NCI-H1417 (cell line): ENCODE results near the gene USPL1.
A peak's percentile ranks its signal among the peaks of the same experiment; 100 is the strongest.

Source experiments
- DNase-seq, 3 experiments: peaks; one replicate each; lab custom pipeline; 2025; lab: John Stamatoyannopoulos, UW

USPL1 gene

GRCh38 chr13:30696278-30697176, 78.8 kb downstream of the USPL1 start:
- DNase-seq: peak in 1 of 3 experiments; percentile 3

DNA sequence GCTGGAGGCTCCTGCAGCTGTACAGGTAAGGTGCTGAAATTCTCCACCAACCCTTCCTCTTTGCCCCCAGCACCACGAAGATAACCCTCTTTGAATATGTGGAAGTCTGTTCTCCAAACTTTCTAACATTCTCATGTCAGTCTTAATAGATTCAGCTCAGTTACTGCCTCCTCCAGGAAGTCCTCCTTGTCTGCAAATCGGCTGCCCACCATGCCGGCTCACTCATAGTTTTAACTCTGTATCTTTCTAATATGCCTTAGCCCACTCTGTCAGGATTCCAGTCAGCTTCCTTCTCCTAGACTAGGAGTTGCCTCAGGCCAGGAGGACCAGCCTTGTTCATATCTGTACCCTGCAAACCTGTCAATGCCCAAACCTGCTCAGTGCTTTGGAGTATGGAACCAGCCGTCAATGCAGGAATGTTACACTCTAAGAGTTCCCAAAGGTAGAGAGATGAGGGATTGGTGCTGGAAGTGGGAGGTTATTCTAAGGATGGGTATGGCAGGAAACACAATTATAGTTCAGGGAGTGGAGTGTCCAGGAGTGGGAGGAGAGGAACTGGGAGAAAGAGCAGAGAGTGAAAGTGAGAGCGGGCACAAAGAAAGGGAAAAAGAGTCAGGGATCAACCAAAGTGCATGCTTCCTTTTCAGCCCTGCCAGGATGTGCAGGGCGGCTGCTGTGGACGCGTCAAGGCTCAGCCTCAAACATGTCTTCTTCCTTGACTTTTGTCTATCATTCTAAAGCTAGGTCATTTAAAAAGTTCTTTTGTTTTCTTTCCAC, 79.6 kb downstream of the USPL1 start:
- DNase-seq: no peak

DNA sequence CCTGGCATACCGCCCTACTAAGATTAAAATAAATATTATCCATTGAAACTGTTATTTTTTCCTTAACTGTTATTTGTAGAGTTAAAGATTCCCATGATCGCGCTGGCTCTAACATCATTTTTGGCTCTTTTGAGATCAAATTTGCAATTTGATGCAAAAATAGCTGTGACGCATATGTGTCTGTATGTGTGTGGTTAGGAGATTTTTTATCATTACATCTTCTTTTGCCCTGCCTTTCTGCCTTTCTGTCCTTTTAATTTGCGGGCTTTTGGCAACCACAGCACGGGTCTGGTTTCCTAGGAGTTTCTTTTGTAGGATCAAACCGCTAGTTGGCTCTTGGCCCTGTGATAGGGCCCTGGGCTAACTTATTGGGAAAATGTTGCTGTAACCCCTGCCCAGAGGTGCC, 80.3 kb downstream of the USPL1 start:
- no peak for DNase-seq

- DNase-seq: no peak
Observed at GRCh38 chr13:30698488-30699005, 80.8 kb downstream of the USPL1 start.

GRCh38 chr13:30700364-30700763, 82.6 kb downstream of the USPL1 start:
- DNase-seq: no peak

DNA sequence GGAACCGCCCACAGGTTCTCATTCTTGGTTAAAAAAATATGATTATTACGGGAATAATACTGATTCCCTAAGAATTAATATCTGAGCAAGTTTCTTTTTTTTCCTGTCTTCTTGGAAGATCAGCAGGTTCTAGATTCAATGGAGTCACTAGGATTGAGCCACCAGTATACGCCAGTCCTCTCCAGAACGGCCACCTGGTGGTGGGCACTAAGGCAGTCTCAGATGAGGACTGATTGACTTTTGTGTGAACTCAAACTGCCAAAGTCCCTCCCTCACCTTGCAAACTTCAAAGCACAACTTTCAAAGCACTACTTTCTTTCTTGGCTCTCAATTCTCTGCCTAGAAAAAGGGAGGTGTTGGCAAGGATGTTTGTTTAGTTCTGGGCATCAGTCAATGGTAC, 84.3 kb downstream of the USPL1 start:
- DNase-seq: no peak

DNA sequence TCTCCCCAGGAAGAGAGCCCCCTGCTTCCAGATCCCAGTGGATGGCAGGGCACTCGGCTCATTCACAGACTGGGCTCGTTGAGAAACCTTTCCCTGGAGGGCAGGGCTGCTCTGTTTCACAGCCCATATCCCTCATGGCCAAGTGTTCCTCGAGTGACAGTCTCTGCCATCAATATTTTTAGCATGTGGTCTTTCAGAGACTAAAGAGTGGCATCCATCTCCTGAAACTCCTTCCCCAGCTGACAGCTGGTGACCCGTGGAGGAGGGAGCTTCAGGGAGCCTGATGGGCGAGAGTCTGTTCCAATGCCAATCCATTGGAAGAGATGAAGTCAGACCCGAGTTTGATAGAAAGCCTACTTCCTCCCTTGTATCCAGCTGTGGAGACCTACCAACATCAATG, 86.9 kb downstream of the USPL1 start:
- no peak for DNase-seq

GRCh38 chr13:30705680-30706079, 88.0 kb downstream of the USPL1 start:
- DNase-seq: no peak

GRCh38 chr13:30708541-30708940, 90.8 kb downstream of the USPL1 start:
- no peak for DNase-seq
